Suppressor macrophage treated with lipopolysaccharide for 4 hours (primary cell): Measurements from ENCODE around the gene THOC2.

Source experiments
- DNase-seq: peaks from one replicate; pipeline ENCODE4 v3.0.0-alpha.2; 2020

THOC2 gene

DNA sequence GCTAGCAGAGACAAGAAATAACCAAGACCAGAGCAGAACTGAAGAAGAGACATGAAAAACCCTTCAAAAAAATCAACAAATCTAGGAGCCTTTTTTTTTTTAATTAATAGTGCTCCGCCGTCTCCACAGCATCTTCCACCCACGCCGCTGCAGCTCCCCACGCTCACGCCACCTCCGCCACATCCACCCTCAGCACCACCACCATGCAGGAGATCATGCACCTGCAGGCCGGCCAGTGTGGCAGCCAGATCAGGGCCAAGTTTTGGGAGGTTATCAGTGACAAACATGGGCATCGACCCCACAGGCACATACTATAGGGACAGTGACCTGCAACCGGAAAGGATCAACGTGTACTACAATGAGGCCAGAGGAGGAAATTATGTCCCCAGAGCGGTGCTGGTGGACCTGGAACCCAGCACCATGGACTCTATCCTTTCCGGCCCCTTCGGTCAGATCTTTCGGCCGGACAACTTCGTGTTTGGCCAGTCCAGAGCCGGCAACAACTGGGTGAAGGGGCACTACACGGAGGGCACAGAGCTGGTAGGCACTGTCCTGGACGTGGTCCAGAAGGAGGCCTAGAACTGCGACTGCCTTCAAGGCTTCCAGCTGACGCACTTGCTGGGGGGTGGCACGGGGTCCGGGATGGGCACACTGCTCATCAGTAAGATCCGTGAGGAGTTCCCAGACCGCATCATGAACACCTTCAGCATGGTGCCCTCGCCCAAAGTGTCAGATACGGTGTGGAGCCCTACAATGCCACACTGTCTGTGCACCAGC is 171.2 kb downstream of the THOC2 start:
- no peak for DNase-seq

DNA sequence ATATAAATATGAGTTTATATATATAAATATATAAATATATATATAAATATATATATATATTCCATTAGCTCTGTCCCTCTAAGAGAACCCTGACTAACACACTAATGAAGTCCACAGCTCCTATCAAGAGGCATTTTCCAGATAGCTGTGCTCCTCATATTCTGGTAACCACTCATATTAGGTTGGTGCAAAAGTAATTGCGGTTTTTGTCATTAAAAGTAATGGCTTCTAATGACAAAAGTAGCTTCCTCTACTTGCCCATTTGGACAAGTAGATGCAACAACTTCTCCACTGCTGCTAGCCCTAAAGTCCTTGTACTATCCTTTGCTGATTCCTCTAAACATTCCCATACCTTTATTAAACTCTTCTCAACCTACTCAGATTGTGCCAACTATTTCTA is 182.0 kb downstream of the THOC2 start:
- DNase-seq = no peak
